NOMO-1 treated with DMSO at 0.1 percent for 48 hours (cell line): ENCODE data around the gene RAD1.

Experiments
- DNase-seq: peaks from one replicate; lab custom pipeline; 2025; ENCODE audit not compliant: unreplicated experiment; lab: John Stamatoyannopoulos, UW

Gene RAD1

GRCh38 chr5:34916518-34916917 is 1.2 kb upstream of the RAD1 start:
- DNase-seq = no peak

- peak; percentile 35 for DNase-seq
Measured at GRCh38 chr5:34915856-34916192, 520 bp upstream of the RAD1 start.

- peak; percentile 42 for DNase-seq
Measured at GRCh38 chr5:34914671-34915138, 599 bp downstream of the RAD1 start.

GRCh38 chr5:34913072-34913471 is 2.2 kb downstream of the RAD1 start:
- peak; percentile 35 for DNase-seq

- no peak for DNase-seq
Measured at GRCh38 chr5:34905564-34905963, 9.7 kb downstream of the RAD1 start.

- no peak for DNase-seq
Measured at GRCh38 chr5:34903260-34903659, 12.0 kb downstream of the RAD1 start.

GRCh38 chr5:34900652-34901051 is 14.7 kb downstream of the RAD1 start:
- no peak for DNase-seq

GRCh38 chr5:34899066-34899465 is 16.2 kb downstream of the RAD1 start:
- DNase-seq = no peak

- peak; percentile 85 for DNase-seq
Measured at GRCh38 chr5:34898258-34898895, 16.9 kb downstream of the RAD1 start.

GRCh38 chr5:34897646-34898045 is 17.7 kb downstream of the RAD1 start:
- DNase-seq = no peak

- DNase-seq = no peak
Measured at GRCh38 chr5:34895641-34896419, 19.5 kb downstream of the RAD1 start.

GRCh38 chr5:34894716-34895115 is 20.6 kb downstream of the RAD1 start:
- no peak for DNase-seq

GRCh38 chr5:34892414-34892813 is 22.9 kb downstream of the RAD1 start:
- DNase-seq = no peak

- no peak for DNase-seq
Measured at GRCh38 chr5:34891981-34892380, 23.3 kb downstream of the RAD1 start.

GRCh38 chr5:34889394-34889793 is 25.9 kb downstream of the RAD1 start:
- no peak for DNase-seq

- DNase-seq = no peak
Measured at GRCh38 chr5:34886392-34887119, 28.7 kb downstream of the RAD1 start.

- no peak for DNase-seq
Measured at GRCh38 chr5:34881246-34881645, 34.1 kb downstream of the RAD1 start.

- no peak for DNase-seq
Measured at GRCh38 chr5:34876275-34876674, 39.0 kb downstream of the RAD1 start.

GRCh38 chr5:34870382-34870781 is 44.9 kb downstream of the RAD1 start:
- no peak for DNase-seq

- DNase-seq = no peak
Measured at GRCh38 chr5:34869256-34869655, 46.0 kb downstream of the RAD1 start.

- DNase-seq = no peak
Measured at GRCh38 chr5:34868791-34869190, 46.5 kb downstream of the RAD1 start.

- DNase-seq = no peak
Measured at GRCh38 chr5:34867660-34868059, 47.6 kb downstream of the RAD1 start.
